ENCODE results near the gene MIER1.

DNA sequence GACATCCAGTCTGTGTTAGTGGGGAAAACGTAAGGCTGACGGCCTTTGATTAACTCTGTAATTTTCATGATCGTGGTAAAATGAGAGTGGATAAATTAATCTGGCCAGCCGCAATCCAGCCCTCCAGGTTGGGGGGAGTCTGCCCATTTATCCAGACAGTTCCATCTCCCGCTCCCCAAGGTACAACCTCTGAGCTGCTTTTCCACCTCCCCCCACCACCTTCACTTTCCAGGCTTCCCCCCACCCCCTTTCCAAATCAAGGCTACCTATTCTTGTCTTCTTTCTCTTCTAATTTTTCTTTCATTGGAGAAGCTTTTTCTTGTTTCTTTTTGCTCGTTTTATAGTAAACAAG is 6.0 kb downstream of the MIER1 start:
- TF ChIP-seq EP300 (IDR thresholded peaks at IDR 0.05) = no peak
- no peak for TF ChIP-seq CTCF (IDR thresholded peaks at IDR 0.05)

Data from upper lobe of left lung (tissue), 4 donors.